Stomach (tissue), 9 donors: ENCODE data around the gene CENPM. TPM values are rescaled to one million over a fixed set of nuclear protein-coding genes. Genes with fewer than 3 reads are reported as not detected.

Source experiments
- DNase-seq, 2 donors: peaks; one replicate each; pipeline versions ENCODE4 v3.0.0 to v3.0.0-alpha.2; 2013 to 2019
- H3K27ac ChIP-seq, 5 donors: fragments of 200-600 bp in 4 of 5; sonication (generic) in 4 of 5; one replicate each; pipeline ENCODE4 v1.5.1; 2013 to 2019; ENCODE audit warnings: mild to moderate bottlenecking in 1 of 5, moderate library complexity in 1 of 5
- H3K27me3 ChIP-seq, 3 donors: fragments of 200-600 bp; sonication (generic); one replicate each; pipeline ENCODE4 v1.5.1; 2017 to 2019; ENCODE audit warnings: mixed run types in 1 of 3
- H3K36me3 ChIP-seq, 4 donors: fragments of 200-600 bp; sonication (generic); 1 replicate in 3 of 4; 2 replicates in 1 of 4; pipeline ENCODE4 v1.5.1; 2016 to 2019
- H3K4me1 ChIP-seq, 4 donors: fragments of 200-600 bp; sonication (generic); one replicate each; pipeline ENCODE4 v1.5.1; 2016 to 2019
- H3K4me3 ChIP-seq, 4 donors: fragments of 200-600 bp; sonication (generic) in 3 of 4; one replicate each; pipeline ENCODE4 v1.5.1; 2016 to 2019; ENCODE audit warnings: mild to moderate bottlenecking in 1 of 4
- H3K9me3 ChIP-seq, 4 donors: fragments of 200-600 bp; sonication (generic); one replicate each; pipeline ENCODE4 v1.5.1; 2016 to 2019
- CTCF ChIP-seq, 7 experiments: fragments of 450-650 bp in 4 of 7; fragments of 200-600 bp in 3 of 7; sonication (generic) in 3 of 7; IDR thresholded peaks; one replicate each; pipeline ENCODE4 v1.5.1; 2016 to 2019; ENCODE audit warnings: antibody characterized with exemption in 7 of 7, control low read depth in 2 of 7, mild to moderate bottlenecking in 1 of 7
- EP300 ChIP-seq: sonication (generic); formaldehyde crosslinking; IDR thresholded peaks from one replicate; pipeline ENCODE4 v1.6.1; 2017; ENCODE audit warnings: antibody characterized with exemption
- POLR2A ChIP-seq, 4 donors: fragments of 450-650 bp; IDR thresholded peaks; one replicate each; pipeline ENCODE4 v1.6.1; 2016; ENCODE audit warnings: antibody characterized with exemption in 4 of 4, control low read depth in 2 of 4, mild to moderate bottlenecking in 1 of 4, moderate library complexity in 1 of 4
- POLR2AphosphoS5 ChIP-seq, 3 donors: sonication (generic); formaldehyde crosslinking; IDR thresholded peaks; one replicate each; pipeline ENCODE4 v1.6.1; 2016; ENCODE audit warnings: antibody characterized with exemption in 3 of 3
- WGBS, 5 donors: extraction: QIAGEN DNeasy Blood & Tissue Kit in 3 of 5; methylation state at CpG; one replicate each; pipeline versions ENCODE4 v1.1.5 to v1.1.7; 2013 to 2018; 5-methylcytosine and 5-hydroxymethylcytosine counted together
- intact Hi-C: fragments of 100-400 bp; cut with DNase I; formaldehyde crosslinking; loops from one replicate; pipeline ENCODE4 v1.15.1; 2023; ENCODE audit warnings: low total_unique reads
- polyA plus RNA-seq, 3 donors: library from polyadenylated mRNA; stranded (reverse); fragments of 200-250 nt; gene quantifications; one replicate each; pipeline ENCODE4 v1.2.3, GENCODE V29; 2013
- total RNA-seq, 5 donors: library from RNA; depleted of rRNA; stranded (reverse); fragments of >200 nt; gene quantifications; one replicate each; pipeline versions ENCODE4 v1.1.0 to v1.2.3, GENCODE V29; 2014 to 2016
- donor health status: healthy with polysubstance abuse.
- donor health status: Bipolar disorder and iron deficiency.
- donor health status: healthy.

Gene CENPM
- total and polyA plus RNA-seq, 8 donors, result 6.1 to 64.3 (median 15.8) TPM; not detected in 1

GRCh38 chr22:41991111-41991510 lies 44.2 kb upstream of the CENPM start:
- intact Hi-C loops, result no loop called here
- no peak for DNase-seq
- 91 to 96% (median 92%) methylated on average over 7 of the region's 7 CpGs for whole genome bisulfite sequencing, 5 donors
- Histone ChIP-seq H3K27me3 (no peaks in the 10 kb centered on the region), H3K4me1 (no peaks in the 10 kb centered on the region), H3K4me3 (no peak overlapping the region), H3K36me3 (no peaks in the 10 kb centered on the region), H3K27ac (no peak overlapping the region), H3K9me3 (no peaks in the 10 kb centered on the region)
- no peak for TF ChIP-seq CTCF (IDR thresholded peaks at IDR 0.05)
- TF ChIP-seq EP300, result no peak
- TF ChIP-seq POLR2AphosphoS5 (IDR thresholded peaks at IDR 0.05), result no peak
- TF ChIP-seq POLR2A (IDR thresholded peaks at IDR 0.05), result no peak

- no peak for DNase-seq
- intact Hi-C loops, result no loop called here
- no peak for TF ChIP-seq POLR2A (IDR thresholded peaks at IDR 0.05)
- no peak for TF ChIP-seq POLR2AphosphoS5 (IDR thresholded peaks at IDR 0.05)
- no peak for TF ChIP-seq CTCF (IDR thresholded peaks at IDR 0.05)
- TF ChIP-seq EP300, result no peak
- Histone ChIP-seq H3K27me3 (no peaks in the 10 kb centered on the region), H3K27ac (no peak overlapping the region), H3K9me3 (no peaks in the 10 kb centered on the region), H3K36me3 (no peaks in the 10 kb centered on the region), H3K4me3 (no peak overlapping the region), H3K4me1 (no peaks in the 10 kb centered on the region)
- WGBS, 5 donors, result 71 to 91% (median 75%) methylated on average over 4 of the region's 4 CpGs
Measured at GRCh38 chr22:41989246-41989645, 42.3 kb upstream of the CENPM start.

DNA sequence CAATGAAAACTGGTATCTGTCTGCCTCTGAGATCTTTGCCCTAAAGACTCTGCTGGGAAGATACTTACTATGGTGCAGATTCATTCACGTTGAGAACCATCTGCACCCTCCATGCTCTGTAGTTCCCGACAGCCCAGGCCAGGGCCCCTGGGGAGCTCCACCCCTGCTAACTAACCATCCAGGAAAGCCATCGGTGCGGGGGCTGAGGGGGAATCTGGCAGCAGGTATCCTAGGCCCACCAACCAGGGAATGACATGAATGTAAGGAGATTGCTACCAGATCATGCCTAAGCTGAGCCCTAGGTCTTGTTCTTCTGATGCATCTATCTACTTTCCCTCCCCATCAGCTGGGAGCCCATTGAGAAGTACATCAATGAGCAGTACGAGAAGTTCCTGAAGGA lies 40.3 kb upstream of the CENPM start:
- Histone ChIP-seq H3K36me3 (no peaks in the 10 kb centered on the region), H3K4me1 (no peaks in the 10 kb centered on the region), H3K27ac (no peak overlapping the region), H3K9me3 (no peaks in the 10 kb centered on the region), H3K4me3 (no peak overlapping the region), H3K27me3 (no peaks in the 10 kb centered on the region)
- no peak for DNase-seq
- 91 to 98% (median 93%) methylated on average over 5 of the region's 5 CpGs for WGBS, 5 donors
- no peak for TF ChIP-seq POLR2AphosphoS5 (IDR thresholded peaks at IDR 0.05)
- no peak for TF ChIP-seq POLR2A (IDR thresholded peaks at IDR 0.05)
- TF ChIP-seq CTCF (IDR thresholded peaks at IDR 0.05), result no peak
- no peak for TF ChIP-seq EP300
- intact Hi-C loops, result no loop called here

DNA sequence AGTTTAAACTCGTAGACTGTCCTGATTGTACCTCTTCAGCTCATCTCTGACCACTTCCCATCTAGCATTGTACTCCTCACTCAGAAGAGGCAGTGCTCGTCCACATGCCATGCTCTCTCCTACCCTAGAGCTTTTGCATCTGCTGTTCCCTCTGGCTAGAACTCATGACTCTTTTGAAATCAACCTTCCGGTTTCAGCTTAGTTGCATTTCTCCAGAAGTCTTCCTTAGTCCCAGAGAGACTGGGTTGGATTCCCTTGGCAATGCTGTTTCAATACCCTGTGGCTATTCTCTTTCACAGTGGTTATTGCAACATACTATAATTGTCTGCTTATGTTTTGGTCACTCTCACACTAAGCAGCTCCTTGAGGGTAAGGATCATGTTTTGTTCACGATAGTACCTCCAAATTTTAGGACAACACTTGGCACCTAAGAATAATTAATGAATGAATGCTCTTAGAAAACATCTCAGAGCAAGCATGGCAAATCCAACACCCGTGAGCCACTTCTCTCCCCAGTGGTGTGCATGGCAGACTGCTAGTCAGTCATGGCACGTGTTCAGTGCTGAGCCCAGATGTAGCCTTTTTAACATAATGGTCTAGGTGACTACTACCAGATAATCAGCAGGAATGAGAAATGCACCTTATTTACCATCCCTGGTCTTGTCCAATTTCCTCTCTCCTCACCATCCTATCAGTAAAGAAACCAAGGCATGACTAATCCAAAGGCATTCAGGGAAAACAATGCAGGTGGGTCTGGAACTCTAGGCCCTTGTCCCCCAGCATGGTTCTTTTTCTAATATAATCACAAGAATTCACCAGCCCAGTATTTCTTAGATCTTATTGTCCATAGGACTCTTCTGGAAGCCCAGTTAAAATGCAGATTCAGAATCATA lies 36.8 kb upstream of the CENPM start:
- no peak overlapping the region for H3K4me3 ChIP-seq
- H3K27ac ChIP-seq, result no peak overlapping the region
- no peak for DNase-seq
- intact Hi-C loops, result no loop called here
- WGBS, 5 donors, result 75 to 84% (median 80%) methylated on average over 6 of the region's 6 CpGs
- TF ChIP-seq EP300 (no peak), CTCF (IDR thresholded peaks at IDR 0.05) (no peak), POLR2AphosphoS5 (IDR thresholded peaks at IDR 0.05) (no peak), POLR2A (IDR thresholded peaks at IDR 0.05) (no peak)
- no peaks in the 10 kb centered on the region for H3K9me3 ChIP-seq
- no peaks in the 10 kb centered on the region for H3K36me3 ChIP-seq
- H3K4me1 ChIP-seq, result no peaks in the 10 kb centered on the region
- peaks cover 0 to 5% (median 0%) of the 10 kb centered on the region in 3 donors for H3K27me3 ChIP-seq
